ENCODE results near the gene MIB2.
"Not testable (repeated sequence)": the region's sequence is repeated elsewhere in the genome, so short reads cannot be mapped to it uniquely, and the experiment has no call there.

- not testable (repeated sequence) for TF ChIP-seq ZNF274 (IDR thresholded peaks at IDR 0.05; ENCODE audit: low read depth, low read length); YY1 (IDR thresholded peaks at IDR 0.05; ENCODE audit: insufficient read depth, insufficient read length); SUZ12 (IDR thresholded peaks at IDR 0.05; ENCODE audit: extremely low read depth, insufficient read depth, insufficient read length)
Measured at GRCh38 chr1:1639368-1639767, 24.1 kb downstream of the MIB2 start.

All from NT2/D1 (cell line).